Brain microvascular endothelial cell (primary cell): ENCODE measurements around the gene IFNG-AS1.

ENCODE experiments used
- DNase-seq: peaks from one replicate; pipeline ENCODE4 v3.0.0-alpha.2; 2020
- H3K27ac ChIP-seq: fragments of 250-450 bp; sonication (Bioruptor Pico); 2 replicates; pipeline ENCODE4 v1.5.1; 2020; ENCODE audit warnings: mild to moderate bottlenecking, moderate library complexity
- H3K27me3 ChIP-seq: fragments of 250-450 bp; sonication (Bioruptor Pico); replicated peaks from 2 replicates; pipeline ENCODE4 v1.5.1; 2020; ENCODE audit warnings: mild to moderate bottlenecking
- H3K36me3 ChIP-seq: fragments of 250-450 bp; sonication (Bioruptor Pico); replicated peaks from 2 replicates; pipeline ENCODE4 v1.5.1; 2020; ENCODE audit warnings: mild to moderate bottlenecking
- H3K4me3 ChIP-seq: 2 replicates; pipeline ENCODE4 v1.5.1; 2011; ENCODE audit warnings: low read depth, mild to moderate bottlenecking, control low read depth, low read length, moderate library complexity
- CTCF ChIP-seq: IDR thresholded peaks from 2 replicates; pipeline ENCODE4 v1.5.1; 2011; ENCODE audit warnings: low read depth, mild to moderate bottlenecking, moderate library complexity, low read length, control low read depth, inconsistent platforms; ENCODE audit errors: missing control alignments
- in situ Hi-C: cut with HindIII; loops from 2 replicates; pipeline ENCODE4 v1.10.0; 2017; ENCODE audit warnings: low sequenced_read_pairs, low pct_ligation_motif_present

Gene IFNG-AS1

GRCh38 chr12:68016136-68016535 is 26.9 kb downstream of the IFNG-AS1 start:
- no peak for DNase-seq
- Histone ChIP-seq H3K4me3 (no peak overlapping the region), H3K36me3 (no peaks in the 10 kb centered on the region), H3K27me3 (no peaks in the 10 kb centered on the region), H3K27ac (no peak overlapping the region)
- no peak for TF ChIP-seq CTCF
- in situ Hi-C loops, result no loop called here

GRCh38 chr12:68018315-68018714 is 29.1 kb downstream of the IFNG-AS1 start:
- H3K36me3 ChIP-seq, result no peaks in the 10 kb centered on the region
- no peak overlapping the region for H3K4me3 ChIP-seq
- no peak for TF ChIP-seq CTCF
- no peak overlapping the region for H3K27ac ChIP-seq
- H3K27me3 ChIP-seq, result no peaks in the 10 kb centered on the region
- DNase-seq, result no peak
- in situ Hi-C loops, result no loop called here

- Histone ChIP-seq H3K36me3 (no peaks in the 10 kb centered on the region), H3K4me3 (no peak overlapping the region), H3K27ac (no peak overlapping the region), H3K27me3 (no peaks in the 10 kb centered on the region)
- no peak for TF ChIP-seq CTCF
- no peak for DNase-seq
- in situ Hi-C loops, result no loop called here
Observed at GRCh38 chr12:68020049-68020448, 30.8 kb downstream of the IFNG-AS1 start.

- Histone ChIP-seq H3K27ac (no peak overlapping the region), H3K4me3 (no peak overlapping the region), H3K27me3 (no peaks in the 10 kb centered on the region), H3K36me3 (no peaks in the 10 kb centered on the region)
- no peak for DNase-seq
- in situ Hi-C loops, result no loop called here
- no peak for TF ChIP-seq CTCF
Observed at GRCh38 chr12:68020699-68021098, 31.5 kb downstream of the IFNG-AS1 start.

DNA sequence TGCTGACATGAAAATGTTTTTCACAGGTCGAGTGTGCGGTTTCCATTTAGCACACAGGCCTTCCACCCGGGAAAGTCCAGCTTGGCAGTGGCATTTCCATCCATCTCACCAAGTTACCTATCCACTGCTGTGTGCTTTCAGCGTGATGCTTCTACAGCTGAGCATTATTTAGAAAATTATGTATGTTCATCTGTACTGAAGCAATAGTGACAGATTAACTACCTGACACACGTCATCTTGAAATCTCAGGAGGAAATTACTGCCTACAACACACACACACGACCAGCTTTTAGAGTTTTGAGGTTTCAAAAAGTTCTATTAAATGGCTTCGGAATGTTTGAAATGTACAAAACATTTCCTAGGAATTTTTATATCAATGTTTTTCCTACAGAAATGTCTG is 39.4 kb downstream of the IFNG-AS1 start:
- DNase-seq, result no peak
- no peak for TF ChIP-seq CTCF
- Histone ChIP-seq H3K27me3 (no peaks in the 10 kb centered on the region), H3K36me3 (no peaks in the 10 kb centered on the region), H3K27ac (no peak overlapping the region), H3K4me3 (no peak overlapping the region)
- in situ Hi-C loops, result no loop called here

DNA sequence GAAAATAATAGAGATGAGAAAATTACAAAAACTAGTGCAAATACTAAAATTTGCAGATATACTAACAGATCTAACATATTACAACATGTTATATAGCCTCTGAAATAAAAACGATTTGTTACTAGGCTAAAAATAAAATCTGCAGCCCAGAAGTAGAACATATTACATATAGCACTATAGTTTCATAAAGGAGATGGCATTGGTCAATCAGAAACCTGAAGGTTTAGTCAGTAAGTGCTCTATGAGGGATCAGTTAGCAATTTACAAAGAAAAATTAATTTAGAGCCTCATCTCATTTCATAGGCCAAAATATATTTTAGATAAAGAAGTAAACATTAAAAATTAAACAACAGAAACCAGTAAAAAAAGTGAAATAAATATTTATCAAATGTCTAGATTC is 41.0 kb downstream of the IFNG-AS1 start:
- no peak overlapping the region for H3K4me3 ChIP-seq
- DNase-seq, result no peak
- H3K36me3 ChIP-seq, result no peaks in the 10 kb centered on the region
- no peak for TF ChIP-seq CTCF
- in situ Hi-C loops, result no loop called here
- no peaks in the 10 kb centered on the region for H3K27me3 ChIP-seq
- no peak overlapping the region for H3K27ac ChIP-seq
